Cardiac muscle cell (in vitro differentiated cells and primary cell): Measurements from ENCODE around the gene TMEM131. TPM values are rescaled to one million over a fixed set of nuclear protein-coding genes. Genes with fewer than 3 reads are reported as not detected.

Experiments used
- DNase-seq, 2 donors: peaks; one replicate each; pipeline versions ENCODE4 v3.0.0 to v3.0.0-alpha.2; 2010 to 2017; ENCODE audit warnings: low read depth in 1 of 2, low spot score in 1 of 2
- H3K27ac ChIP-seq: fragments of 200-600 bp; sonication (generic); 2 replicates; pipeline ENCODE4 v1.5.1; 2016
- H3K27me3 ChIP-seq: fragments of 200-600 bp; sonication (generic); 2 replicates; pipeline ENCODE4 v1.6.0; 2016; ENCODE audit warnings: control low read depth
- H3K36me3 ChIP-seq: fragments of 200-600 bp; sonication (generic); 2 replicates; pipeline ENCODE4 v1.5.1; 2016; ENCODE audit warnings: control low read depth
- H3K4me1 ChIP-seq: fragments of 200-600 bp; sonication (generic); 2 replicates; pipeline ENCODE4 v1.8.1; 2017; ENCODE audit warnings: low read depth, mild to moderate bottlenecking, mixed run types
- H3K4me3 ChIP-seq: fragments of 200-600 bp; sonication (generic); 2 replicates; pipeline ENCODE4 v1.5.1; 2016; ENCODE audit warnings: mild to moderate bottlenecking
- H3K9me3 ChIP-seq: fragments of 200-600 bp; sonication (generic); 2 replicates; pipeline ENCODE4 v1.5.1; 2017; ENCODE audit warnings: low read depth, mild to moderate bottlenecking, control low read depth
- CTCF ChIP-seq: IDR thresholded peaks from 2 replicates; pipeline ENCODE4 v1.5.1; 2012; ENCODE audit warnings: low read depth, mild to moderate bottlenecking, low read length
- polyA plus RNA-seq: library from polyadenylated mRNA; unstranded; fragments of >200 nt; fragmentation: Nextera tagmentation; extraction: Ambion mirVana; gene quantifications from 2 replicates; pipeline ENCODE4 v1.2.1, GENCODE V29; 2016
- total RNA-seq: library from RNA; depleted of rRNA; stranded (reverse); fragments of >200 nt; gene quantifications from 2 replicates; pipeline ENCODE4 v1.2.3, GENCODE V29; 2016

The TMEM131 gene
- total and polyA plus RNA-seq, 2 experiments from 2014 or later: 16.3 to 19.1 TPM

DNA sequence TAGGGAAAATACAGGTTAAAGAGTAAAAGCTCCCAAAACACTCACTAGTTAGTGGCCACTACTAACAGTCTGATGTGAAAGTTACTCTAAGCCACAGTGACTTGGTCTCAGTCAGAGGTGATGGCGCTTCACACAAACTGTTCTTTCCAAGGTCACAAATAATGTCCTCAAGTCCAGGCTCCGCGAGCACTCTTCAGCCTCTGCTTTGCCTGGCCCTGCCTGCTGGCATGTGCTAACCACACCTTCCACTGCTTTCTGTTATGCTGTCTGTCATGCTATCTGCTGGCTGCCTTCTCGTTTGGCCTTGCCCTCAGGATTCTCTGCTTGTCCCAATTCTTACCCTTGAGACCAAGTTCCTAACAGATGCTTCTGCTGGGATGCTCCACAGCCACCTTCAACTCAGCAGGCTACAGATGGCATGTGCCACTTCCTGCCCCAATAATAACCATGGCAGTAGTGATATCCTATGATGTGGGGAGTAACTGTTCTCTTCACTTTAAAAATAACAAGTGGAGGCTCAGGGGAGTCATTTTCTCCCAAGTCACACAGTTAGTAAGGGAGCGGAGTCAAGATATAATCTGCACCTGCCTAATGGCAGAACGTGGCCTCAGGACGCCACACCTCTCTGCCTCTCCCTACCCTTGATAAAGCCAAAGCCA lies 206.6 kb downstream of the TMEM131 start:
- H3K36me3 ChIP-seq: peaks cover 34% of the 10 kb centered on the region
- no peak overlapping the region for H3K27ac ChIP-seq
- no peaks in the 10 kb centered on the region for H3K9me3 ChIP-seq
- no peaks in the 10 kb centered on the region for H3K27me3 ChIP-seq
- no peaks in the 10 kb centered on the region for H3K4me1 ChIP-seq
- H3K4me3 ChIP-seq: no peak overlapping the region
- no peak for TF ChIP-seq CTCF
- peak in 1 of 2 donors; percentile 33 for DNase-seq

DNA sequence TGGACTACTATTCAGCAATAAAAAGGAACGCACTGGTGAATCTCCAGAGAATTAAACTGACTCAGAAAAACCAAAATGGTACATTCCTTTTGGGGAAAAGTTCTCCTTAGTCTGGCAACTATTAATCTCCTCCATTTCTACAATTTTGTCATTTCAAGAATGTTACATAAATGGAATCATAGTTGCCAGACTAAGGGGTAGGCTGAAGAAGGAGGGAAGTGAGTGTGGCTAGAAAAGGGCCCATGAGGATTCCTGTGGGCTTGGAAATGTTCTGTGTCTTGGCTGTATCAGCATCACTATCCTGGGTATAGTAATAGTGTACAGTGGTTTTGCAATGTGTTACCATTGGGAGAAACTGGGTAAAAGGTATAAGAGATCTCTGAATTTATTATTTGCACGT lies 209.9 kb downstream of the TMEM131 start:
- H3K36me3 ChIP-seq: peaks cover 12% of the 10 kb centered on the region
- no peaks in the 10 kb centered on the region for H3K27me3 ChIP-seq
- peak in 1 of 2 donors; percentile 24 for DNase-seq
- no peak overlapping the region for H3K27ac ChIP-seq
- H3K9me3 ChIP-seq: no peaks in the 10 kb centered on the region
- no peak overlapping the region for H3K4me3 ChIP-seq
- H3K4me1 ChIP-seq: peaks cover 4% of the 10 kb centered on the region
- TF ChIP-seq CTCF: no peak

DNA sequence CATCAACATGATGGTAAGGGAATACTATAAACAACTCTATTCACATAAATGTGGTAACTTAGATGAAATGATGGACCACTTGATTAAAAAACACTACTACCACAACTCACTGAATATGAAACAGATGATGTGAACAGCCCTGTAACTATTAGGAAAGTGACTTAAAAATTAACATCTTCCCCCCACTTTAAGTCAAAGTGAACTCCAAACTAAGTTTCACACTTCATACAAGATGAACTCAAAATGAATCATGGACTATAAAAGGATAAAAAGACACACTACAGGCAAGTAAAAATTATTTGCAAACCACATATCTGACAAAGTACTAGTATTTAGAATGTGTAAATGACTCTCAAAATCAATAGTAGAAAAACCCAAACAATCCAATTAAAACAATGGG lies 210.8 kb downstream of the TMEM131 start:
- DNase-seq: no peak
- H3K9me3 ChIP-seq: no peaks in the 10 kb centered on the region
- no peak overlapping the region for H3K4me3 ChIP-seq
- H3K36me3 ChIP-seq: peaks cover 12% of the 10 kb centered on the region
- no peak overlapping the region for H3K27ac ChIP-seq
- TF ChIP-seq CTCF: no peak
- peaks cover 4% of the 10 kb centered on the region for H3K4me1 ChIP-seq
- H3K27me3 ChIP-seq: no peaks in the 10 kb centered on the region

DNA sequence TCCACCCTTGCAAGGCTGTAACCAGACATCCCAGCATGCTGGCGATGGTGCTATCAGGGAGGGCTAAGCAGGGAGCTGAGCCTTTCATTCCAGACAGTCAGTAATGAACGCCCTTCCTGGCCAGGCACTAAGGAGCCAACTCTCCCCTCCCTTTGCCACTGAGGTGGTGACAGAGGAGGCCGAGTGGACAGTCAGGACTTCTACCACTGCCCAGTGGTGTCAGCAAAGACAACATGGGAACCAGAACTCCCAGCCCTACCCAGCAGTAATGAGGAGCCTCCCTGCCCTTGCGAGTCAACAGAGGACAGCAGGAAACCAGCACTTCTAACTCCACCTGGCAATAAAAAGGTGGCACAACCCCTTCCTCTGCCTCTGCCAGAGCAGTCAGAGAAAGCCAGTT lies 213.8 kb downstream of the TMEM131 start:
- peaks cover 4% of the 10 kb centered on the region for H3K4me1 ChIP-seq
- no peaks in the 10 kb centered on the region for H3K9me3 ChIP-seq
- no peak overlapping the region for H3K27ac ChIP-seq
- TF ChIP-seq CTCF: no peak
- DNase-seq: no peak
- H3K27me3 ChIP-seq: no peaks in the 10 kb centered on the region
- peaks cover 12% of the 10 kb centered on the region for H3K36me3 ChIP-seq
- no peak overlapping the region for H3K4me3 ChIP-seq

DNA sequence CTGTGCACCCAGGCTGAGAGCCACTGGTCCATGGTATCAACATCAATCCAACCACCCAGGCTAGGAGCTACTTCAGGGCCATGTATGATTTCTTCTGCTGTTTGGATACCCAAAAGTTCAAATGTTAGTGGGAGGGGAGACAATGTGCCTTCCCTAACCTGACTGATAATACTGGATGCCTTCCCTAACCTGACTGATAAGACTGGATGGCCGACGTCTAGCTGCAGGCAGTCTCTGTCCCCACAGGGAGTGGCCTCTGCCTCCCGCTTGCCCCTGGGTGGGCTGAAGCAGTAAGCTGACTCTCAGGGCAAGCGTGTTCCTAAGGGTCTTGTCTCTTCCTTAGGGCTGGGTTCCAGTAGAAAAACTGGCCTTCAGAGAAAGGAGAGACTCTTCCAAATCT lies 216.6 kb downstream of the TMEM131 start:
- TF ChIP-seq CTCF: no peak
- peaks cover 7% of the 10 kb centered on the region for H3K4me1 ChIP-seq
- H3K9me3 ChIP-seq: no peaks in the 10 kb centered on the region
- H3K27me3 ChIP-seq: no peaks in the 10 kb centered on the region
- no peak for DNase-seq
- no peak overlapping the region for H3K27ac ChIP-seq
- H3K36me3 ChIP-seq: peaks cover 7% of the 10 kb centered on the region
- H3K4me3 ChIP-seq: no peak overlapping the region

GRCh38 chr2:97775074-97775473 lies 220.7 kb downstream of the TMEM131 start:
- no peak for TF ChIP-seq CTCF
- peaks cover 3% of the 10 kb centered on the region for H3K4me1 ChIP-seq
- no peak overlapping the region for H3K27ac ChIP-seq
- DNase-seq: no peak
- H3K27me3 ChIP-seq: no peaks in the 10 kb centered on the region
- no peak overlapping the region for H3K4me3 ChIP-seq
- H3K9me3 ChIP-seq: no peaks in the 10 kb centered on the region
- H3K36me3 ChIP-seq: peaks cover 14% of the 10 kb centered on the region
